K562 (cell line): ENCODE measurements around the gene ZBTB48. TPM values are rescaled to one million over a fixed set of nuclear protein-coding genes. Genes with fewer than 3 reads are reported as not detected.

Experiments
- AFF1 ChIP-seq, 2 experiments: fragments of 450-650 bp; IDR thresholded peaks; 2 replicates each; pipeline ENCODE4 v1.6.1; 2018; ENCODE audit warnings: mild to moderate bottlenecking in 2 of 2, low read depth in 1 of 2; ENCODE audit not compliant: partially characterized antibody in 2 of 2
- ARID1B ChIP-seq: fragments of 450-650 bp; IDR thresholded peaks from 2 replicates; pipeline ENCODE4 v1.6.1; 2016; ENCODE audit warnings: antibody characterized with exemption, mild to moderate bottlenecking, inconsistent platforms
- ETV5 ChIP-seq: sonication (generic); formaldehyde crosslinking; IDR thresholded peaks from 2 replicates; pipeline ENCODE4 v1.4.0; 2020; ENCODE audit warnings: low read depth, mild to moderate bottlenecking, missing genetic modification reagents
- FOXK2 ChIP-seq, 2 experiments: fragments of 450-650 bp; IDR thresholded peaks in 1 of 2; conservative IDR thresholded peaks in 1 of 2; 2 replicates each; pipeline ENCODE4 v1.6.1; 2016; ENCODE audit warnings: low read depth in 2 of 2, mild to moderate bottlenecking in 1 of 2
- GATA2 ChIP-seq: sonication (generic); formaldehyde crosslinking; IDR thresholded peaks from 2 replicates; pipeline ENCODE4 v1.4.0; 2020; ENCODE audit warnings: mild to moderate bottlenecking, missing genetic modification reagents
- HNRNPL ChIP-seq: fragments of 200-400 bp; formaldehyde crosslinking; IDR thresholded peaks from 2 replicates; pipeline ENCODE4 v1.6.1; 2017; ENCODE audit warnings: low read depth, mild to moderate bottlenecking, low read length
- NR2C2 ChIP-seq, 2 experiments: fragments of 200-800 bp in 1 of 2; sonication (Bioruptor generic) in 1 of 2; sonication (generic) in 1 of 2; formaldehyde crosslinking in 1 of 2; IDR thresholded peaks; 2 replicates each; pipeline versions ENCODE4 v1.6.1 to v1.8.0; 2016 to 2022; ENCODE audit warnings: mild to moderate bottlenecking in 1 of 2, missing compliant biosample characterization in 1 of 2, missing genetic modification characterization in 1 of 2, missing genetic modification reagents in 1 of 2
- SAFB2 ChIP-seq: fragments of 200-400 bp; formaldehyde crosslinking; IDR thresholded peaks from 2 replicates; pipeline ENCODE4 v1.6.1; 2018; ENCODE audit warnings: borderline replicate concordance, low read length, low read depth, moderate library complexity; ENCODE audit not compliant: severe bottlenecking
- SIN3A ChIP-seq, 2 experiments: fragments of 150-350 bp in 1 of 2; IDR thresholded peaks; 2 replicates each; pipeline ENCODE4 v1.6.1; 2011 to 2016; ENCODE audit warnings: borderline replicate concordance in 2 of 2, low read depth in 2 of 2, low read length in 2 of 2, mild to moderate bottlenecking in 2 of 2, moderate library complexity in 2 of 2; ENCODE audit not compliant: control insufficient read depth in 1 of 2
- TEAD4 ChIP-seq, 2 experiments: sonication (generic) in 1 of 2; formaldehyde crosslinking in 1 of 2; IDR thresholded peaks; 2 replicates each; pipeline versions ENCODE4 v1.6.1 to v1.8.0; 2012 to 2022; ENCODE audit warnings: borderline replicate concordance in 1 of 2, inconsistent platforms in 1 of 2, low read length in 1 of 2, mild to moderate bottlenecking in 1 of 2, missing genetic modification reagents in 1 of 2
- ZNF282 ChIP-seq: sonication (generic); formaldehyde crosslinking; IDR thresholded peaks from 2 replicates; pipeline ENCODE4 v1.8.1; 2023; ENCODE audit warnings: missing genetic modification reagents
- ZNF830 ChIP-seq: fragments of 250-450 bp; sonication (Bioruptor Pico); IDR thresholded peaks from 2 replicates; pipeline ENCODE4 v1.5.0; 2021; ENCODE audit warnings: mild to moderate bottlenecking
- polyA plus RNA-seq, 8 experiments: library from polyadenylated mRNA; depleted of rRNA in 4 of 8; stranded (reverse) in 5 of 8; unstranded in 3 of 8; fragments of >200 nt; fragmentation: Nextera tagmentation in 2 of 8; fragmentation: Illumina TruSeq in 1 of 8; extraction: Ambion mirVana in 2 of 8; extraction: Trizol in 1 of 8; gene quantifications; 2 replicates each; pipeline versions ENCODE4 v1.2.1 to v1.2.3, GENCODE V29; 2011 to 2014; ENCODE audit warnings: inconsistent platforms in 1 of 8, missing spikeins in 1 of 8
- total RNA-seq, 7 experiments: library from RNA; depleted of rRNA in 6 of 7; stranded (reverse); fragments of >200 nt in 6 of 7; fragmentation: Illumina TruSeq in 2 of 7; extraction: Trizol in 2 of 7; gene quantifications; 2 replicates each; pipeline versions ENCODE4 v1.2.1 to v1.2.3, GENCODE V29; 2011 to 2021; ENCODE audit warnings: low replicate concordance in 1 of 7

The ZBTB48 gene
- total and polyA plus RNA-seq, 9 of the 15 experiments (the other 6 are each of a cell fraction or from before 2014, with no cell fraction given) = 1.9 to 66.9 (median 29.5) TPM

DNA sequence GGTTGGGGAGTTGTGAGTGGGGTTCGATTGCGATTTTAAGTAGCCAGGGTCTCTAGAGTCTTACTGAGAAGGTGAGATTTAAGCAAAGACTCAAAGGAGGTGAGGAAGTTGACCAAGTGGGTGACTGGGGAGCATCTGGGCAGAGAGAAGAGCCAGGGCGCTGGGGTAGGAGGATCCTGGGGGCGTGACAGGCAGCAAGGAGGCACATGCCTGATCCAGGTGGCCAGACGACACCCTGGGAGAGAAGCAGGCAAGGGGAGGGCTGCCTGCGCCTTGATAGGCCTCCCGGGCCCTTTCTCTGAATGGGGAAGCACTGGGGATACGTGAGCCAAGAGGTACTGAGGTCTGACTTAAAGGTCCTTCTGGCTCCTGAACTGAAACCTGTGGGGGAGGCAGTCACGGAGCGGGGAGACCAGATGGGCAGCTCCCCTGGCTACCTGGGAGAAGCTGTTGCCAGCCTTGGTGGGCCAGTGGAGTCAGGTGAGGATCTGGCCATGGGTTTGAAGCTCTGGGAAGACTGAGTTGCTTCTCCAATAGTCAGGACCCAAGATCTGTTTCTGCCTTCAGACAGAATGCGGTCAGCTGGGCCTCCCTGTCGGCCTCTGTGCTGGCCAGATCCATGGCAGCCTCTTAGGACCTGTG, 5.4 kb downstream of the ZBTB48 start (continued):
- no peak for TF ChIP-seq GATA2 (CRISPR knock-in tag)
- no peak; the same call in 1 of the 2 replicates for TF ChIP-seq TEAD4 (IDR thresholded peaks at IDR 0.05; ENCODE audit: low read length)
- no peak for TF ChIP-seq TEAD4 (CRISPR knock-in tag; IDR thresholded peaks at IDR 0.05; ENCODE audit: borderline replicate concordance)
- 0 out of 2 replicates have a peak, but pooled peaks have one; percentile 19 for TF ChIP-seq ZNF830 (CRISPR knock-in tag)
- TF ChIP-seq FOXK2 (conservative IDR thresholded peaks at IDR 0.05 in 1 of 2, IDR thresholded peaks at IDR 0.05 in 1 of 2; ENCODE audit: low read depth in 2 of 2) = no peak
- TF ChIP-seq NR2C2 (CRISPR knock-in tag; IDR thresholded peaks at IDR 0.05) = no peak
- TF ChIP-seq NR2C2 (tag; IDR thresholded peaks at IDR 0.05) = no peak
- TF ChIP-seq ETV5 (CRISPR knock-in tag) = no peak
- TF ChIP-seq ARID1B = 0 out of 2 replicates have a peak, but pooled peaks have one; percentile 1
- no peak for TF ChIP-seq HNRNPL
- no peak for TF ChIP-seq AFF1 (IDR thresholded peaks at IDR 0.05; ENCODE audit: low read depth in 1 of 2, partially characterized antibody in 2 of 2)
- TF ChIP-seq SIN3A (IDR thresholded peaks at IDR 0.05; ENCODE audit: borderline replicate concordance in 2 of 2, control insufficient read depth in 1 of 2, low read depth in 2 of 2, low read length in 2 of 2) = peak in 1 of 2 experiments; percentile 51; a peak in 1 of 4 replicates
- TF ChIP-seq SAFB2 = no peak
- no peak for TF ChIP-seq ZNF282 (CRISPR knock-in tag)
